GM23248 (cell line): Measurements from ENCODE around the gene MACROD2.

Source experiments
- EZH2 ChIP-seq: fragments of 200-600 bp; sonication (generic); IDR thresholded peaks from 2 replicates; pipeline ENCODE4 v1.6.1; 2018; ENCODE audit warnings: antibody characterized with exemption, mild to moderate bottlenecking; ENCODE audit not compliant: insufficient read depth, poor library complexity, severe bottlenecking
- EZH2phosphoT487 ChIP-seq: fragments of 200-600 bp; sonication (generic); IDR thresholded peaks from 2 replicates; pipeline ENCODE4 v1.6.1; 2018; ENCODE audit warnings: antibody characterized with exemption, moderate library complexity, mild to moderate bottlenecking, low read depth; ENCODE audit not compliant: insufficient read depth

DNA sequence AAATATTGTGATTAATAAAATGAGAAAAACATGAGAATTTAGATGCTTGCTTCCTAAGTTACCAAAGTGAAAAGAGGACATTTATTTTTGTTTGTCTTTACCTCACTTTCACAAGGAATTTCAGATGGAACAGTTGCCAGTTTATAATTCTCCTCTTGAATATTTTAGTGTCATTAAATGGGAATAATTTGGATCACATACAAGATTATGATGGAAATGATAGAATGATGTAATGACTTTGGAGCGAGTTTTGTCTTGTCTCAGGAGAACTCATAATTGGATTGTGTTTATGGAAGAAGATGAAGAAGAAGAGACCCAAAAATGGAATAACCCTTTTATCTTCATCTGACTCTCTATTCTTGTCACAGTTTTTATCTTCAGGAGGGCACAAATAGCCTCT is 515.0 kb downstream of the MACROD2 start:
- no peak for TF ChIP-seq EZH2
- TF ChIP-seq EZH2phosphoT487: no peak
